ENCODE data around the gene UBALD1.
A peak's percentile ranks its signal among the peaks of the same experiment; 100 is the strongest.

Gene UBALD1

DNA sequence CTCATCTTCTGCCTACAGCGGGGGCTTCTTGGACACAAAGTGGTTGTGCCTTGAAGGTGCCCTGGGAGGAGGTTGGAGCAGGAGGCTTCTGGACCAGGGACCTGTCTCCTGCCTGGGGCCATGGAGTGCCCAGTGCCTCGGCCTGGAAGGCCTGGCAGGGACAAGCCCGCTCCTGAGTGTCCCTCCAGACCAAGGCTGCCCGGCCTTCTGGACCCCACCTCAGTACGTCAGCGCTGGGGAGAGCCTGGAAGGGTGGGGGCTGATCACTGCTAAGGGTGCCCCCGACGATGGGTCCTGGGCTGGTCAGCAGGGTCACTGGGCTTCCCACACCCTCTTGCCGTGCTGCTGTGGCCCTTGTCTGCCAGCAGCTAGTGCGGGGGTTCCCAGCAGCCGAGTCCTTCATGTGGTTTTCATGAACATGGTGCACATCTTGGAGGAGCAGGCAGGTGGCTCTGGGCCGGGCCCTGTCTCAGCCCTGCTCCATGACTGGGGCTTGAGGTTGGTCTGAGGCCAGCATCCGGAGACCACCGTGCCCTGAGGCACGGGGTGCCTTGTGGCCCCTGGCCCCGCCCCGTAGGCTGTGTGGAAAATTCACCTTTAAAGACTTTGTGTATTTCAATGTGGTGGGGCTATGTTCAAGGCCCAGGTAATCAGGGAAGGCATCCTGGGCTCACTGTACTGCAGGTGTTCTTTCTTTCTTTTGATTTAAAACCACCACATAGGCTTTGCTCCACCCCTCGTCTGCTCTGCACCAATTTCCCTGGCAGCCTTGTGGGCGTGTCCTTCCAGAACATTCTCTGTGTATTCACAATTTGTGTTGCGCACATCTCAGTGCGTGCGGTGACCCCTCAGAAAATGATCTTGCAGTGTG lies 32.3 kb upstream of the UBALD1 start:
- no peak for DNase-seq (ENCODE audit: low read depth, low spot score)

DNA sequence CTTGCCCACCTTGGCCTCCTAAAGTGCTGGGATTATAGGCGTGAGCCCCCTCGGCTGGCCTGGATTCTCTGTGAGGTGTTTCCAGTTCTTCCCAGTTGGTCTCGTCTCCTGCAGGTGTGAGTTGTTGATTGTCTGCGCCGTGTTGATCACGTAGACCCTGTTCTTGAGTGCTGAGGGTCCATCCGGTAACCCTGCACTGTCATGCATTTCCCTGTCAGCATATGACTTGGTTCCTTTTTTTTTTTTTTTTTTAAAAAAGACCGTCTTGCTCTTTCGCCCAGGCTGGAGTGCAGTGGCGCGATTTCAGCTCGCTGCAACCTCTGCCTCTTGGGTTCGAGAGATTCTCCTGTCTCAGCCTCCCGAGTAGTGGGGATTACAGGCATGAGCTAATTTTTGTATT lies 27.2 kb upstream of the UBALD1 start:
- DNase-seq (ENCODE audit: low read depth, low spot score) = no peak

DNA sequence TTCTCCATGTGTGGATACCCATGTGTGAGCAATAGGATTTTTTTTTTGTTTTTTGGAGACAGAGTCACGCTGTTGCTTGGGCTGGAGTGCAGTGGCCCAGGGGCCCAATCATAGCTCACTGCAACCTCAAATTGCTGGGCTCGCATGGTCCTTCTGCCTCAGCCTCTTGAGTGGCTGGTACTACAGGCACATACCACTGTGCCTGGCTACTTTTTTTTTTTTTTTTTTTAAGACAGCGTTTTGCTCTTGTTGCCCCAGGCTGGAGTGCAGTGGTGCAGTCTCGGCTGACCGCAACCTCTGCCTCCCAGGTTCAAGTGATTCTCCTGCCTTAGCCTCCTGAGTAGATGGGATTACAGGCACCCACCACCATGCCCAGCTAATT lies 26.6 kb upstream of the UBALD1 start:
- DNase-seq (ENCODE audit: low read depth, low spot score) = no peak

DNA sequence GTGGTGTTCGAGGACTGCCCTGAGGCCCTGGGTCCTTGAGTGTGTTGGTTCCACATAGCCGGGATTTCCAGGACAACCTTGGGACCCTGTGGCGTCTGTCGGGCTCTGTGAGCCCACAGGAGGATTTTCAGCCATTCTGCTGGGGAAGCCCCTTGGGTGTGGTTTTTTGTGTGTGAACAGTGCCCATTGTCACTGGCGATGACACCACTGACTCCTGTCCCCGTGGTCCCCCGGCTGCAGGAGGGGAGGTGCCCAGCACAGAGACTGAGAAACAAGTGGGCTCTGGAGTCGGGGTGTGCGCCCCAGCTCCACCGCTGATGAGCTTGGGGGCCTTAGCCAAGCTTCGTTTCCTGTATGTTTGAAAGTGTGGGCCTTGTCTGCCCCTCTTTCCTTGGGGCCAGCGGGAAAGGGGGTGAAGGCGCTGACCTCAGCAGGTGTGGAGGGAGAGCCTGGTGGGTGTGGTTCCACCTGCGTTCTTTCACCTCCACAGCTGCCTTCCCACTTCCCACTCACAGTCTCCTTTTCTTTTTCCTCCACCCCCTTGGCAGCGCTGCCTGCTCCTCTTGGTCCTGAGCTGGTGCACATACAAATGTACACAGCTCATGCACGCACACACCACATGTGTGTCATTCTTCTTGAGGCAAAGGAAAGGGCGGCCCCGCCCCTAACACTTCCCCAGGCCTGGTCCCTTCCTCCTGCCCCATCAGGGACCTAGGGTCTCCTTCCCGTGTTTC lies 26.1 kb upstream of the UBALD1 start:
- DNase-seq (ENCODE audit: low read depth, low spot score) = no peak

DNA sequence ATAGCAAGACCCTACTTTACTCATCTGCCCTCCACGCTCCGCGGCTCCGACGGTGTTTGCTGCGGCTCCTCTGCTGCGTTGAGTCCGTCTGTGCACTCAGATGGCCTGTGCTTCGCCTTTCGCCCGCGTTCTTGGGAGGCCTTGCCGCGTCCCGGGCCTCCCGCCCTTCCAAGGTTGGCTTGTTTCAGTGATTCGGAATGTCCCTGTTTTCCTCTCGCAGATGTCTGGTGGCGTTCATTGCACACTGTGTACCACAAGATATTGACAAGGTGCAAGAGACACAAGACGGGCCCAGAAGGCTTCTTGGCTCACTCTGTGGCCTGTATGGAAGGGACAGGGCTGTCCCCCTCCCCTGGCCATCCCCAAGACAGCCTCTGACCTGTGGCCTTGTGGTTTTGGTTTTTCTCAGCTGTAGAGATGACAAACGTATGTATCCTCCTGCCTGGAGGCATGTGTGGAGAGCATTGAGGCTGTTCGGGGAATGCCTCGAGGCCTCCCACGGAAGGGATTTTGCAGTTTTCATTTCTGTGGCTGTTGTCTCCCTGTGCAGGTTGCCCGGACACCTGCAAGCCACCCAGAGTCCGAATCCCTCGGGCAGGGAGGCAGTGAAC lies 25.3 kb upstream of the UBALD1 start:
- DNase-seq (ENCODE audit: low read depth, low spot score) = no peak

DNA sequence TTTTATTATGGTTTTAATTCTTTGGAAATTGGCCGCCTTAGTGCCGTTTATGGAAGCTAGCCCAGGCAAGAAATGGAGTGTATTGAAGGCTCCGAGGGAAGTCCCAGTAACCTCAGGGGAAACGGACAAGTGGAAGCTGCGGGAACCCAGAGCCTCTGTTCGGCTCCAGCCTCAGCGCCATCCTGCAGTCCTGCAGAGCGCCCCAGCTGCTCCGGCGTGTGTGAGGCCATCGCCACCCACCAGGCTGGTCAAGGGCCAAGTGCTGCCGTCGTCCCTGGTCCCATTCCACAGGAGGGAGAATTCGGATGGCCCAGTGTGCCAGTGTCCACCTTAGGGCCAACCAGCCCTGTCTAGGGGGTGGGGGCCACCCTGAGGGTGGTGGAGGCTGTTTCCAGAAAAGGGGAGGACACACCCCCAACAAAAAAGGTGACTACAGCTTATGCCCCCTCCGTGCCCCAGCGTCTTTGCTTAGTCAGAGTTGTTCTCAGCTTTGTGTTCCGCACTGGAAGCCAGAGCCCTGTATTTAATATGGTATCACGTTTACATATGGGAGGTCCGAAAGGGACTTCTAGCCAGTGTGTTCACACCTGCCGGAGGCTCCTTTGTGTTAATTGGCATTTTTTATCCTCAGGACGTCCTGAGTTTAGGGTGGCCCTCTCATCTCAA lies 22.9 kb upstream of the UBALD1 start:
- no peak for DNase-seq (ENCODE audit: low read depth, low spot score)

DNA sequence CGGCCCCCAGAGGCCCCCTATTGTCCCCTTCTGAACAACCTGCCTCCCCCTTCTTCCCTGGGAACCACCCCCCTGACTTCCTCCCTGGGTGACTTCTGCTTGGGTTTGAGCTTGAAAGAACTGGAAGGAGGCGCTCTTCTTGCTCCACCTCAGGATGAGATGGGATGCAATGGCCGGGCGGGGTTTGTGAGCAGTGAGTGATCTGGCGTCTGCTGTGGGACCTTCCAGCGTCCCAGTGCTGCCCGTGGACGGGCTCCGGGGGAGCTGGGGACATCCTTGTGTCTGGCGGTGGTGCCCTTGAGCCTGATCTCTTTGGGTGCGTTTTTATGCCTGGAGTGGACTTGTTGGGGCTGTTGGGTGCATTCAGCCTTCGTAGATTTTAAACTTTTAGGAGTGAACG lies 21.5 kb upstream of the UBALD1 start:
- DNase-seq (ENCODE audit: low read depth, low spot score) = no peak

DNA sequence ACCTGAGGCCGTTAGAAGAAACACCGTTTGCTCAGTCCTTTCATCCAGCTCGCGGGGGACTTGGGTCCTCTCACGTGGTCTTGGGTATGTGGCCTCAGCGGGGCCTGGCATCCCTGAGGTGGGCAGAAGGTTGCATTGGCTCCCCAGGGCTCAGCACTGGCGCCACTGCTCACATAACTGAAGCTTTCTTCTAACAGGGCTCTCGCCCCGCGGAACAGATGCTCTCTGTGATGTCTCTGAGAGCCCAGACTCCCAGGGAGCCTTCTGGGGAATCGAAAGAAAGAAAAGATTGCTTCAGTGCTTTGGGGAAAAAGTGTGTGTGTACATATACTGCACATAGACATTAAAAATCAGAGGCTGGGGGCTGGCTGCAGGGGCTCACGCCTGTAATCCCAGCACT lies 20.1 kb upstream of the UBALD1 start:
- DNase-seq (ENCODE audit: low read depth, low spot score) = no peak

DNA sequence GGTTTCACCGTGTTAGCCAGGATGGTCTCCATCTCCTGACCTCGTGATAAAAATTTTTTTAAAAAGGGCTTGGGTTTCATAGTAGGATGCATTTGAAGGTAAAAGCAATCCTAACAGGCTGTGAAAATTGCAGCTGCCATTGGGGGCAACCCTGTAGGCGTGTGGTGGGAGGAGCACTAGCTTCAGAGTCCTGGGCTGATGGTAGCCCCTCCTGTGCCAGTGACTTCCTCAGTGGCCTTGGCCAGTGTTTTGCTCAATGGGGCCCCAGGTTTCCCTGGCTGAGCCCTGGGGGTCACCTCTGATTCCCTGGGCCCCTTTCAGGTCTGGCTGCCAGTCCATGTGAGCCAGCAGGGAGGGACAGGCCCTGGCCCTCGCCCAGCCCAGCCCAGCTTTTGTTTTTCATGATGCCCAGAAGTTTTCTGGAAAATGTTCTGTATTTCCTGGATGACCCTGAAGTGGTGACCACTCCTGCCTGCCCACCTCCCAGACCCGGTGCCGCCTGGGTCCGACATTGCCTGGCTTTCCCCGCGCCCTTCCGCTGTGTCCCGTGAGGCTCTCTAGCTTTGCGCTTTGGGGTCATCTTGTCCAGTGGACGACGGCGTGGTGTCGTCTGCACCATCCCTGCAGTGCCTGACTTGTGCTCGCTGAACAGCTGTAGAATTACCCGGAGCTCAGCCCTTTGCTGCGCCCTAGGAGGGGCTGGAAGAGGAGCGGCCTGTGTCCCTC lies 19.4 kb upstream of the UBALD1 start:
- no peak for DNase-seq (ENCODE audit: low read depth, low spot score)

DNA sequence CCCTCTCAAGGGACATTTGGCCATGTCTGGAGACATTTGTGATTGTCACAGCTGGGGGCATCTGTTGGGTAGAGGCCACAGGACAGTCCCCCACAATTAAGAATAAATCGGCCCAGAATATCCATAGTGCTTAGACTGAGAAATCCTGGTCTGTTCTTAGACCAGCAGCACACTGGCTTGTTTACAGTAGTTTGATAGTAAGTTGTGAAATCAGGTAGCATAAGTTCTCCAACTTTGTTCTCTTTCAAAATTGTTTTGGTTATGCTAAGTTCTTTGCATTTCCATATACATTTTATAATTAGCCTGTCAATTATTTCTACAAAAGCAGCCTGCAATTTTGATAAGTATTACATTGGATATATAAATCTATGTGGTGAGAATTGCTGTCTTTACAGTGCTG lies 16.8 kb upstream of the UBALD1 start:
- no peak for DNase-seq (ENCODE audit: low read depth, low spot score)

DNA sequence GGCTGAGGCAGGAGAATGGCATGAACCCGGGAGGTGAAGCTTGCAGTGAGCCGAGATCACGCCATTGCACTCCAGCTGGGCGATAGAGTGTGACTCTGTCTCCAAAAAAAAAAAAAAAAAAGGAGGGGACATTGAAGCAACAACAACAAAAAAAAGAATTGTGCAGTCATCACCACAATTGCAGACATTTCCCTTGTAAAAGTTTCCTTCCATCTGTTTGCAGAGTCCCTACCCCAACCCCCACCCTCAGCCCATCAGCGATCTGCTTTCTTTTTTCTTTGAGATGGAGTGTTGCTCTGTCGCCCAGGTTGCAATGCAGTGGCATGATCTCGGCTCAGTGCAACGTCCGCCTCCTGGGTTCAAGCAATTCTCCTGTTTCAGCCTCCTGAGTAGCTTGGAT lies 13.6 kb upstream of the UBALD1 start:
- DNase-seq (ENCODE audit: low read depth, low spot score) = no peak

DNA sequence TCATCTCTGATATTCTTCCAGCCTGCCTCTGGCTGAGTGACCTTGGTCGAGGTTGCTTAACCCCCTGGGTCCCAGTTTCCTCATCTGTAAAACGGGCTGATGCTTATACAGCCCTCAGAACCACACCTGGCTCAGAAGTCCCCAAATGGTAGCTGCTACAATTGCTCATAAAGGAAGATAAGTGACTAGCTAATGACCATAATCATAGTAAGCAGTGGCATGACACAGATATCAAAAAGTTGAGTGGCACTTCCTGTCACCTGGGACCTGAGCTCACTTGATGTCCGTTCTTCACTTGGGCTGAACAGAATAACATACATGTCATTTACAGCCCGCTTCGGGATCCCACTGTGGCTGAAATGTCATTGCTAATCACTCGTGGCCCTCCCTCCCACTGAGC lies 11.7 kb upstream of the UBALD1 start:
- no peak for DNase-seq (ENCODE audit: low read depth, low spot score)

DNA sequence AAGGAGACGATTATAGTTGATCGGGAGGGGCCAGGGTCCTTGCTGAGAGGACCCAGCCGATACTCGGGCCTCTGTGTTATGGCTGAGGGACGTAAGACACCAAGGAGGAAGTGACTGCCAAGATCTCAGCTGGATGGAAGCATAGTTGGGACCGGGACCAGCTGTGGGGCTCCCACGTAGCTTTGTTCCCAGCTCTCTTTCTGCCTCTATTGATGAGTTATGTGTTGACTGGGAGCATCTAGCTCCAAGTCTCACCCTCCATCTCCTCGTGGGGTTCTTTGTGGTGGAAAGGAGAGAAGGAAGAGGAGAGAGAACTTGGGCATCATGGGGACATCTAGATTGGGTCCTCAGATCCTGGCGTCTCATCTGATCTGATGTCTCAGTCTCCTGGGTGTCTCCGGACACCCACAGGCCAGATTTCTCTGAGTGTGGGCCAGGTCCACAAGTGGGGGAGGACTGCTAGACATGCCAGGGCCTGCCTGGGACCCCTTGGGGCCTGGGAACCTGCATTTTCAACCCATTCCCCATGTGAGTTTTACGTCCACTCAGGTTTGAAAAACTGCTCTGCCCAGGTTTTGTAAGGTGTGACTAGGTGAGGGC lies 11.0 kb upstream of the UBALD1 start:
- no peak for DNase-seq (ENCODE audit: low read depth, low spot score)

DNA sequence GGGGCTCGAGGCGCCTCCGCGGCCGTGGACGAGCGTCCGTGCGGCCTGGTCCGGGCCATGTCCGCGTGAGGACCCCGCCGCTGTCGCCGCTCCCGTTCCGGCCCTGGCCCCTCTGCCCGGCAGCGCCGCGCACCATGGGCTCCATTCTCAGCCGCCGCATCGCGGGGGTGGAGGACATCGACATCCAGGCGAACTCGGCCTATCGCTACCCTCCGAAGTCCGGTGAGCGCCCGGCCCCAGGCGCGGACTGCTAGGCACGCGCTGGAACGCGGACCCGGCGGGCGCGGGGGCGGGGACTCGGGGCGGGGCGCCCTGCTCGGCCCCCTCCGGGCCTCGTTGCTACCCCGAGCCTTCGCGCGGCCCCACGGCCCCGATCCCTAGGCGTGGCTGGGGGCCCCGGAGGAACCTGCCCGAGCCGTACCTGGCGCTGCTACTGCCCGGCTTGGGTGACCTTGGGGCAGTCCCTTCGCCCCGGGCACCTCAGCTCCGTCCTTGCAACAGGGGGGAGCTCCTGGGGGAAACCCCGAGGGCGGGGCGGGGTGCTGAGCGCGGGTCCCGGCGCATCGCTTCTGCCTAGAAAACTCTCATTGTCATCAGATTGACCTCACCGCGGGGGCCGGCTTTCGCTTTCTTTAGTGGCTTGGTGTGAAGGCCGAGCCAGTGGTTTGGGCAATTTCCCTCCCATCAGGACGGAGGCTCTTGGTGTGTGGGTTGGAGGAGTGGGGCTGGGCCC lies 10.3 kb upstream of the UBALD1 start:
- no peak for DNase-seq (ENCODE audit: low read depth, low spot score)

DNA sequence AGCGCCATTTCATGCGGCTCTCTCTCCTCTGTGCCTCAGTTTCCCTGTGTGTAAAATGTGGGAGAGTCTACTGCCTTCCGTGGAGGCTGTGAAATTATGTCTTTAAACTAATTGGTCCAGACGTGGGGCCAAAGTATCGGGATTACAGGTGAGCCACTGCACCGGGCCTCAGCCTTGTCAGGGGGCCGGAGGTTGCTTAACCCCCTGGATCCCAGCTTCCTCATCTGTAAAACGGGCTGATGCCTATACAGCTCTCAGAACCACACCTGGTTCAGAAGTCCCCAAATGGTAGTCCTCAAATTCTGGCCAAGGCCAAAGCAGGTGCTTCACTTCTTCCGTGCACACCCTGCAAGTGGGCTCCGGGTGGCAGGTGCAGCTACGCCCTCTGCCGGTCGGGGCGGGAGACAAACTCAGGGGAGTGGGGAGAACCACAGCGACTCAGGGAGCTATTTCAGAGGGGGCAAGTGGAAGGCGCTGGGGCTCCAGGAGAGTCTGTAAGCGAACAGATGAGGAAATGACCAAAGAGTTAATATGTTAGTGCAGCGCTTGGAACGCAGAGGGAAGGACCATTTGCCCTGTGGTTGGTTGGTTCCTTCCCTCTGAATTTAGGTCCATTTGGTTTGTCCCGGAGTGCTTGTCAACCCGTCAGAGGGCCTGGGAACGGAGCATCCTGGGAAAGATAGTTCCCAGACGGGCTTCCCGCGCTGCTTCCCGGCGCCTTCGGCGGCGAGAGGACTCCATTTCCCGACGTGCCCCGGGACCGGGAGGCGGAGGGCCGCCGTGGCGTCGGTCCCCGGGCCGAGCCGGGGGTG lies 9.5 kb upstream of the UBALD1 start, which contains the start of gene MGRN1:
TSS of gene MGRN1 (plus strand) at position 812 of the 812 bp plus-strand sequence. CDS start 135 bp downstream, outside the sequence.
- DNase-seq (ENCODE audit: low read depth, low spot score) = peak; percentile 91

DNA sequence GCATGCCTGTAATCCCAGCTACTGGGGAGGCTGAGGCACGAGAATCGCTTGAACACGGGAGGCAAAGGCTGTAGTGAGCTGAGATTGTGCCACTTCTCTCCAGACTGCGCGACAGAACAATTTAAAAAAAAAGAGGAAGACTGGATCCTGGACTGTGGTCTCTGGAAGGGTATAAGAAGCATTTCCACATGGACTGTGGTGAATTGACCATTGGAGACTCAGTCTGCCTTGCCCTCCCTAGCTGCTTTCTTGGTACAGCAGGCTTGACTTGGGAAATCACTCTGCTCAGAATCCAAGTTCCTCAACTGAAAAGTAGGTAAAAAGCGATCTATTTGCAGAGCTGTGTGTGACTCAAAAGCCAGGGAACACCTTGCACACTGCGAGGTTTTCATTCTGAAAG lies 8.9 kb upstream of the UBALD1 start:
- DNase-seq (ENCODE audit: low read depth, low spot score) = no peak

DNA sequence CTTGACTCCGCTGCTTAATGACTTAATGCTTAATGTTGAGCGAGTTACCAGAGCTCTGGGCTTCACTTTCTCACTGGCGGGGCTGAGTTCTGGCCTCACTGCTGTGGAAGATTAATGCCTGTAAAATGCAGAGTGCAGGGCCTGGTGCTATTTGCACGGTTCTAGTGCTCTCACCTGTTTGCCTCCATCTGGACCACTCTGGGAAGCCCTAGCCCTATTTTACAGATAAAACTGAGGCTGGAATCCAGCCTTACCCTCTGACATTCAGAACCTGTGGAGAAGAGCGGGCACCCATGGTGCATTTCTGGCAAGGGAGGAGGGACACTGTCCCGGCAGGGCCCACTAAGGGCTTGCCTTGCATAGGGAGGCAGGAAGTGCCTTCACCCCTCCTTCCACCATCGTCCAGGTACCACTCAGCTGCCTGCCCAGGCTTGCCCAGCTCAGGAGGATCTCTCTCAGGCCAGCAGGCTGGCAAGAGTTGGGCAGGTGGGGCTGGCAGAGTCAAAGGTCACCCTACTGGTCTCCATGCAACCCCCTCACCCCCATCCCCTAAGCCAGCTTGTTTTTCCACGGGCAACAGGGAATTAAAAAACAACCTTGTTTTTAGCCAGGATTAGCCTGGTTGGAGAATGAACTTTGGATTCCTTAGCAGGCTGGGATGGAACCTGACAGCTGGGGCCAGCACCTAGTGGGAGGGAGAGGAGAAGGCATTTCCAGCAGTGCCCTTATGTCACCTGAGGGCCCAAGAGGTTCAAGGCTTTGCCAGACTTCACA lies 4.1 kb upstream of the UBALD1 start:
- no peak for DNase-seq (ENCODE audit: low read depth, low spot score)

DNA sequence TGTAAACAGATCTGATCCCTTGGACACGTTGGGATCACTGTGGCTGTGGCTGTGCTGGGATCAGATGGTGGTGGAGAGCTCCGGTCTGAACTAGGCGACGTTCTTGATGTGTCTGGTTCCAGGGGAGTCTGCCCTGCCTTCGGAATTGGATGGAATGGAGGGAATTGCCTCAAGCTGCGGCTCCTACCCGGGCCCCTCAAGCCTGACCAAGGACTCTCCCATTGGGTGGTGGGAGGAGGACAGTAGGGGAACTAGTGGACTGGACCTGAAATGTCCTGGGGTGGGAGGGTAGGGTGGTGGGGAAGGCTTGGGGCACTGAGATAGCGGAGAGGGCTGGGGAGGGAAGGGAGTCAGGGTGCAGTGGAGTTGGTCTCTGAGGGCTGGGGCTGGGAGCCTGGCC lies 3.2 kb upstream of the UBALD1 start:
- DNase-seq (ENCODE audit: low read depth, low spot score) = no peak

All from iPS DF 19.7 (cell line).